Measurements from ENCODE around the gene TUBA1C. TPM values are rescaled to one million over a fixed set of nuclear protein-coding genes. Genes with fewer than 3 reads are reported as not detected.

The TUBA1C gene
- total RNA-seq (2021; fragmentation: NEBNext Ultra II Directional; extraction: Animal tissue kit (Norgen Biotek cat#: 25700)) (504 and 533 TPM in 2 replicates), polyA plus RNA-seq (2011; rRNA removed) (2,291 and 3,101 TPM in 2 replicates), polyA minus RNA-seq (2011; rRNA and poly(A)+ RNA removed) (1,805 and 2,020 TPM in 2 replicates)
- polyA plus RNA-seq (2011; cell fraction: cytosol; rRNA removed), result 1,714 TPM
- 1,150 TPM for polyA plus RNA-seq (2011; cell fraction: nucleus; rRNA removed)
- 608 to 791 TPM (median 729 TPM) in 4 replicates for polyA plus RNA-seq (2012, experiment 1 of 2)
- polyA plus RNA-seq (2012, experiment 2 of 2), result 956 TPM
- 790 TPM for polyA plus RNA-seq (2013, experiment 1 of 2)
- 784 TPM for polyA plus RNA-seq (2013, experiment 2 of 2)
- polyA minus RNA-seq (2011; cell fraction: cytosol; rRNA and poly(A)+ RNA removed), result 369 TPM
- polyA minus RNA-seq (2011; cell fraction: nucleus; rRNA and poly(A)+ RNA removed), result 350 TPM
- long read RNA-seq, experiment 1, transcript TUBA1C-201 (4 exons, 3,001 nt), result major isoform, 369 of 591 reads
- long read RNA-seq, experiment 1, transcript TUBA1C-203 (2 exons, 1,105 nt), result minor isoform, 15 of 591 reads
- long read RNA-seq, experiment 1, partial matches to known transcripts, result 192 of 591 reads
- long read RNA-seq, experiment 1, other reads (novel, unspliced or antisense), result 15 of 591 reads
- long read RNA-seq, experiment 2, transcript TUBA1C-201 (4 exons, 3,001 nt), result major isoform, 857 of 876 reads
- long read RNA-seq, experiment 2, partial matches to known transcripts, result 11 of 876 reads
- long read RNA-seq, experiment 2, other reads (novel, unspliced or antisense), result 8 of 876 reads

DNA sequence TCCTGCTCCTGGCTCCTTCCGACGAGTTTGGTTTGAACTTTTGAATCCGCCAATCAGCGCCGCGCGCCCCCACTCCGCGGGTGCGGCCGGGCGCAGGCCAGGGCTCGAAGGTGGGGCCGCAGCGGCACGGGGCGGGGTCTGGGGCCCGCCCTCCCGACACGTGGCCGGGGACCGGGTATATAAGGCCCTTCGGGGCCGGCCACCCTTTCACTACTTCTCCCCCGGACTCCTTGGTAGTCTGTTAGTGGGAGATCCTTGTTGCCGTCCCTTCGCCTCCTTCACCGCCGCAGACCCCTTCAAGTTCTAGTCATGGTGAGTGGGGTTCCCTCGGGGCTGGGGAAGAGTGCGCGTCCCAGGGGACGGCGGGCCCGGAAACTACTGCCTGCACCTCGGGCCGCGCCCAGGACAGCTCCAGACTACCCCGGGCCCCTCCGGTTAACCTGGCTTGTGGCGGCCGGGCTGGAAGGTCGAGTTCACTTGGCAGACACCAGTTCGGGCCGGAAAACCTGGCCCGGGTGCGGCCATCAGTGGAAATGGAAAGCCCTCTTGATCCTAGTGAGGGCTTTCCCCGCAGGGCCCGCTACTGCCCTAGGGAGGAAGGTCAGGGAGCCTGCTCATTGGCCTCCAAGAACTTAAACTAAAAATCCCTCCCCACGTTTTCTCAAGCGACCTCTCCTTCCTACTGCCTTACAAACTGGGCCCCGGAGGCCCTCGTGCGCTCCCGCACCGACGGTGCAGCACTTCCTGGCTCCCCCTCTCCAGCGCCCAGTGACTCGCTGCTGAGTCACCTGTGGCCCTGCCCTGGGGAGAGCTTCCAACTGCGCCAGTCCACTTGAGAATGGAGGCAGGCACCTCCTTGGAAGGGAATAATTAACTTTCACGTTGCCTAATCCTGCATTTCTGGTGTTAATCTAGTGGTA lies at the start of gene TUBA1C:
TSS of gene TUBA1C (plus strand) at position 210 of the 920 bp plus-strand sequence. CDS start at position 310, 100 bp downstream.
- POLR2A ChIA-PET (ENCODE audit: partially characterized antibody), result interaction anchor here (0.6 to 5.2 kb wide), 47 partner anchors 8 to 357 kb away, joined by 3 to 111 read pairs (median 4); partner anchors contain the start of genes DNAJC22, KCNH3, PRPH and SPATS2
- H3K9me3 ChIP-seq (ENCODE audit: insufficient read depth in 2 of 2, low read depth in 1 of 2, low read length in 1 of 2), result no peaks in the 10 kb centered on the region
- peak within 1 kb of the TSS; percentile 84 for H2BK5ac ChIP-seq (ENCODE audit: low read depth, low read length)
- H3K14ac ChIP-seq (ENCODE audit: insufficient read length), result no peak within 1 kb of the TSS
- H4K91ac ChIP-seq (replicated peaks; ENCODE audit: insufficient read length, low read length), result no peak within 1 kb of the TSS
- peak within 1 kb of the TSS; percentile 71; the same call in 1 of the 2 replicates for H3K27ac ChIP-seq (ENCODE audit: low read depth, low read length)
- peak within 1 kb of the TSS; percentile 88 for H4K8ac ChIP-seq (ENCODE audit: extremely low read depth, insufficient read depth, low read length)
- H3K4me3 ChIP-seq (ENCODE audit: extremely low read depth in 1 of 4, insufficient read depth in 2 of 4, low read depth in 3 of 4, low read length in 4 of 4), result peak within 1 kb of the TSS; percentile 80 to 94 (median 90)
- no peak within 1 kb of the TSS for H3K23ac ChIP-seq (ENCODE audit: insufficient read length)
- H2BK20ac ChIP-seq (ENCODE audit: low read length), result no peak within 1 kb of the TSS
- peaks cover 8 to 37% of the 10 kb centered on the region in 2 experiments for H3K79me2 ChIP-seq (ENCODE audit: control insufficient read depth in 1 of 2, insufficient read depth in 2 of 2, low read length in 2 of 2)
- H2AFZ ChIP-seq (ENCODE audit: low read length), result no peak within 1 kb of the TSS; the same call in 1 of the 2 replicates
- peaks cover 4% of the 10 kb centered on the region; the same call in 1 of the 2 replicates for H3K23me2 ChIP-seq (ENCODE audit: low read depth, low read length)
- no peaks in the 10 kb centered on the region for H3K27me3 ChIP-seq (replicated peaks in 1 of 4; ENCODE audit: control insufficient read depth in 3 of 4, extremely low read depth in 1 of 4, insufficient read depth in 3 of 4, low read length in 3 of 4)
- H2BK120ac ChIP-seq (replicated peaks; ENCODE audit: low read depth, low read length), result peak within 1 kb of the TSS; percentile 39
- 0 out of 2 replicates have a peak within 1 kb of the TSS, but pooled peaks have one; percentile 9 for H2BK12ac ChIP-seq (ENCODE audit: low read depth, low read length)
- peak within 1 kb of the TSS; percentile 80 to 81 for H3K4me2 ChIP-seq (ENCODE audit: insufficient read depth in 1 of 2, low read depth in 2 of 2, low read length in 2 of 2)
- peak within 1 kb of the TSS; percentile 87 for H4K5ac ChIP-seq (ENCODE audit: insufficient read length, low read depth, low read length)
- CTCF ChIA-PET (ENCODE audit: partially characterized antibody), result interaction anchor here (1.3 to 3.0 kb wide), 4 partner anchors 12 to 32 kb away, joined by 4 to 22 read pairs (median 8); partner anchors contain the start of gene PRPH
- DNase-seq (ENCODE audit: low read depth in 1 of 2, low spot score in 2 of 2) (peak; percentile 85 to 97), FAIRE-seq (no peak)
- H3K36me3 ChIP-seq (ENCODE audit: control insufficient read depth in 2 of 4, insufficient read depth in 4 of 4, low read length in 3 of 4), result peaks cover 6 to 31% (median 14%) of the 10 kb centered on the region in 4 experiments
- H3K9ac ChIP-seq (replicated peaks in 1 of 4; ENCODE audit: extremely low read depth in 1 of 4, low read depth in 3 of 4, low read length in 3 of 4), result peak within 1 kb of the TSS; percentile 74 to 87 (median 82)
- peaks cover 2 to 9% of the 10 kb centered on the region in 2 experiments for H4K20me1 ChIP-seq (replicated peaks in 1 of 2; ENCODE audit: control insufficient read depth in 1 of 2, insufficient read depth in 2 of 2, low read length in 2 of 2)
- WGBS, 2 experiments (ENCODE audit: extremely low coverage in 1 of 2, insufficient coverage in 1 of 2, insufficient read length in 1 of 2, insufficient replicate concordance in 2 of 2, low coverage in 1 of 2, low lambda C conversion rate in 2 of 2, missing lambda C conversion rate in 1 of 2), result 2% methylated on average over 50 of the region's 61 CpGs; no CpG with 5 or more reads in 1 of the 2 experiments
- H3K56ac ChIP-seq (replicated peaks; ENCODE audit: insufficient read length, low read depth, low read length), result peak within 1 kb of the TSS; percentile 82
- H3K18ac ChIP-seq (ENCODE audit: extremely low read depth, low read length), result peak within 1 kb of the TSS; percentile 87
- H2AK5ac ChIP-seq (ENCODE audit: low read depth, low read length), result no peak within 1 kb of the TSS; the same call in 1 of the 2 replicates
- H3K4ac ChIP-seq (replicated peaks; ENCODE audit: insufficient read length, low read depth, low read length), result peak within 1 kb of the TSS; percentile 81
- peaks cover 8% of the 10 kb centered on the region; the same call in 1 of the 2 replicates for H3K79me1 ChIP-seq (ENCODE audit: low read depth, low read length)
- H2BK15ac ChIP-seq (ENCODE audit: low read length), result 0 out of 2 replicates have a peak within 1 kb of the TSS, but pooled peaks have one; percentile 61
- peaks cover 0 to 2% (median 0%) of the 10 kb centered on the region in 4 experiments; a peak in 4 of 7 replicates for H3K4me1 ChIP-seq (replicated peaks in 1 of 4; ENCODE audit: control insufficient read depth in 3 of 4, insufficient read depth in 4 of 4, low read length in 3 of 4)
- TF ChIP-seq SP1 (IDR thresholded peaks at IDR 0.05; ENCODE audit: low read depth, low read length), result peak; percentile 26
- TF ChIP-seq CHD2 (IDR thresholded peaks at IDR 0.05; ENCODE audit: low read length), result no peak
- TF ChIP-seq RXRA (IDR thresholded peaks at IDR 0.05; ENCODE audit: insufficient read depth, low read depth, low read length), result no peak
- no peak for TF ChIP-seq TCF12 (IDR thresholded peaks at IDR 0.05; ENCODE audit: low read depth, low read length)
- no peak for TF ChIP-seq BCL11A (IDR thresholded peaks at IDR 0.05; ENCODE audit: low read depth in 2 of 2, low read length in 2 of 2)
- no peak for TF ChIP-seq NANOG (IDR thresholded peaks at IDR 0.05; ENCODE audit: insufficient read depth, low read depth, low read length, poor library complexity, severe bottlenecking)

All from H1 (cell line).